ENCODE data around the gene GRM7. TPM values are rescaled to one million over a fixed set of nuclear protein-coding genes. Genes with fewer than 3 reads are reported as not detected.

Gene GRM7
- total RNA-seq, 2 experiments from 2014 or later: not detected

DNA sequence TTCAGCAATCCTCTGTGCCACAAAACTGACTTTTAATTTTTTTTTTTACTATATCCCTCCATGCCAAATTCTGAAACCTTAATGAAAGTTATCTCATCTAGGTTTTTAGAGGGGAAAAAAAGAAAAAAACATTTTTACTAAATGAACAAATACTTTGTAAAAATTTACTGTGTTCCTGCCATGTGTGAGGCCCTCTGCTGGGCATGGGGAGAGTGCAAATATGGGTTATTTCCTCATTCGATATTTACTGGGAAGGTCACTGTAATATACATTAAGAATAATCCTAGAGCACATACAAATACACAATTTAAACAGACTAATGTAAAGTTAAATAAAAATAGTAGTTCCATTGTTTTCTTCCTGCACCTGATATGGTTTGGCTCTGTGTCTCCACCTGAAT, 215.0 kb downstream of the GRM7 start:
- no peaks in the 10 kb centered on the region for H3K27me3 Mint-ChIP-seq
- ATAC-seq (ENCODE audit: poor library complexity) (no peak), DNase-seq (no peak)
- Histone ChIP-seq H3K27me3 (ENCODE audit: control insufficient read depth in 1 of 2, insufficient read depth in 2 of 2, low read length in 2 of 2) (no peaks in the 10 kb centered on the region), H3K4me1 (ENCODE audit: insufficient read depth, low read length) (no peaks in the 10 kb centered on the region), H3K9me3 (ENCODE audit: control insufficient read depth in 1 of 2, insufficient read depth in 1 of 2, low read length in 2 of 2) (no peaks in the 10 kb centered on the region), H3K4me3 (ENCODE audit: low read length) (no peak overlapping the region), H3K36me3 (ENCODE audit: insufficient read depth, low read length) (no peaks in the 10 kb centered on the region), H3K27ac (ENCODE audit: low read depth in 1 of 2, low read length in 2 of 2) (no peak overlapping the region)
- no peak overlapping the region for H3K4me3 Mint-ChIP-seq
- H3K36me3 Mint-ChIP-seq (ENCODE audit: low read depth): no peaks in the 10 kb centered on the region
- TF ChIP-seq, protein P1, sequence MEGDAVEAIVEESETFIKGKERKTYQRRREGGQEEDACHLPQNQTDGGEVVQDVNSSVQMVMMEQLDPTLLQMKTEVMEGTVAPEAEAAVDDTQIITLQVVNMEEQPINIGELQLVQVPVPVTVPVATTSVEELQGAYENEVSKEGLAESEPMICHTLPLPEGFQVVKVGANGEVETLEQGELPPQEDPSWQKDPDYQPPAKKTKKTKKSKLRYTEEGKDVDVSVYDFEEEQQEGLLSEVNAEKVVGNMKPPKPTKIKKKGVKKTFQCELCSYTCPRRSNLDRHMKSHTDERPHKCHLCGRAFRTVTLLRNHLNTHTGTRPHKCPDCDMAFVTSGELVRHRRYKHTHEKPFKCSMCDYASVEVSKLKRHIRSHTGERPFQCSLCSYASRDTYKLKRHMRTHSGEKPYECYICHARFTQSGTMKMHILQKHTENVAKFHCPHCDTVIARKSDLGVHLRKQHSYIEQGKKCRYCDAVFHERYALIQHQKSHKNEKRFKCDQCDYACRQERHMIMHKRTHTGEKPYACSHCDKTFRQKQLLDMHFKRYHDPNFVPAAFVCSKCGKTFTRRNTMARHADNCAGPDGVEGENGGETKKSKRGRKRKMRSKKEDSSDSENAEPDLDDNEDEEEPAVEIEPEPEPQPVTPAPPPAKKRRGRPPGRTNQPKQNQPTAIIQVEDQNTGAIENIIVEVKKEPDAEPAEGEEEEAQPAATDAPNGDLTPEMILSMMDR (IDR thresholded peaks at IDR 0.05): no peak
- peaks cover 5% of the 10 kb centered on the region for H3K9me3 Mint-ChIP-seq
- POLR2A ChIA-PET: no interaction called here
- intact Hi-C loops (cut with DNase I, micrococcal nuclease): no loop called here
- no peak overlapping the region for H3K27ac Mint-ChIP-seq
- H3K4me1 Mint-ChIP-seq (ENCODE audit: low read depth): no peaks in the 10 kb centered on the region
- CTCF ChIA-PET: no interaction called here

GRCh38 chr3:7082244-7082643, 221.3 kb downstream of the GRM7 start:
- Histone ChIP-seq H3K4me3 (ENCODE audit: low read length) (no peak overlapping the region), H3K9me3 (ENCODE audit: control insufficient read depth in 1 of 2, insufficient read depth in 1 of 2, low read length in 2 of 2) (no peaks in the 10 kb centered on the region), H3K27me3 (ENCODE audit: control insufficient read depth in 1 of 2, insufficient read depth in 2 of 2, low read length in 2 of 2) (no peaks in the 10 kb centered on the region), H3K4me1 (ENCODE audit: insufficient read depth, low read length) (no peaks in the 10 kb centered on the region), H3K27ac (ENCODE audit: low read depth in 1 of 2, low read length in 2 of 2) (no peak overlapping the region), H3K36me3 (ENCODE audit: insufficient read depth, low read length) (no peaks in the 10 kb centered on the region)
- Mint-ChIP-seq H3K9me3 (no peaks in the 10 kb centered on the region), H3K36me3 (ENCODE audit: low read depth) (no peaks in the 10 kb centered on the region), H3K4me1 (ENCODE audit: low read depth) (no peaks in the 10 kb centered on the region), H3K27me3 (no peaks in the 10 kb centered on the region), H3K4me3 (no peak overlapping the region), H3K27ac (no peak overlapping the region)
- ChIA-PET CTCF (no interaction called here), POLR2A (no interaction called here)
- TF ChIP-seq, protein P1 (IDR thresholded peaks at IDR 0.05): no peak
- intact Hi-C loops (cut with DNase I, micrococcal nuclease): no loop called here
- ATAC-seq (ENCODE audit: poor library complexity): no peak
- DNase-seq: no peak

- H3K27me3 Mint-ChIP-seq: no peaks in the 10 kb centered on the region
- H3K27ac ChIP-seq (ENCODE audit: low read depth in 1 of 2, low read length in 2 of 2): no peak overlapping the region
- CTCF ChIA-PET: no interaction called here
- no peaks in the 10 kb centered on the region for H3K36me3 ChIP-seq (ENCODE audit: insufficient read depth, low read length)
- DNase-seq: no peak
- TF ChIP-seq, protein P1 (IDR thresholded peaks at IDR 0.05): no peak
- no peaks in the 10 kb centered on the region for H3K27me3 ChIP-seq (ENCODE audit: control insufficient read depth in 1 of 2, insufficient read depth in 2 of 2, low read length in 2 of 2)
- no peaks in the 10 kb centered on the region for H3K9me3 Mint-ChIP-seq
- H3K4me3 ChIP-seq (ENCODE audit: low read length): no peak overlapping the region
- POLR2A ChIA-PET: interaction anchor here (1.1 kb wide), 1 partner anchor 15 kb away, joined by 4 read pairs; no protein-coding TSS in a partner anchor
- no peak overlapping the region for H3K27ac Mint-ChIP-seq
- H3K36me3 Mint-ChIP-seq (ENCODE audit: low read depth): no peaks in the 10 kb centered on the region
- no peaks in the 10 kb centered on the region for H3K9me3 ChIP-seq (ENCODE audit: control insufficient read depth in 1 of 2, insufficient read depth in 1 of 2, low read length in 2 of 2)
- H3K4me3 Mint-ChIP-seq: no peak overlapping the region
- intact Hi-C loops (cut with DNase I, micrococcal nuclease): no loop called here
- no peak for ATAC-seq (ENCODE audit: poor library complexity)
- no peaks in the 10 kb centered on the region for H3K4me1 ChIP-seq (ENCODE audit: insufficient read depth, low read length)
- H3K4me1 Mint-ChIP-seq (ENCODE audit: low read depth): no peaks in the 10 kb centered on the region
Observed at GRCh38 chr3:7086417-7086816, 225.5 kb downstream of the GRM7 start.
